GM19351 (cell line): ENCODE results near the gene CLTC.

Experiments used
- ATAC-seq: cut with Tn5 transposase; IDR thresholded peaks from one replicate; pipeline ENCODE4 v1.9.1; 2021; ENCODE audit warnings: mild to moderate bottlenecking, moderate library complexity; ENCODE audit not compliant: unreplicated experiment

Gene CLTC

DNA sequence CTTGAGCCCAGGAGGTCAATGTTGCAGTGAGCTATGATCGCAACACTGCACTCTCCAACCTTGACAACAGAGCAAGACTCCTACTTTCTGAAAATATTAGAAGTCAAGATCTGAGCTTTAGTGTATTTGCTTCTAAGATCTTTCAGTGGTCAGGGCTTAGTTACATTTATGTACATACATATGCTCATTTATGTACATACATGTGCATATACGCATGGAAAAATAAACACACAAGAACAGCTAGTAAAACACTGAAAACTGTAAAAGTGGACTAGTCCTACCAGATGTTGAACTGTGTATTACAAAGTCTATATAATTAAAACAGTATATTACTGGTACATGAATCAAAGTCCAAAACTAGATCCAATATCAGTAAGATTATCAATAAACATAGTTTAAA, 59.2 kb downstream of the CLTC start:
- no peak for ATAC-seq

DNA sequence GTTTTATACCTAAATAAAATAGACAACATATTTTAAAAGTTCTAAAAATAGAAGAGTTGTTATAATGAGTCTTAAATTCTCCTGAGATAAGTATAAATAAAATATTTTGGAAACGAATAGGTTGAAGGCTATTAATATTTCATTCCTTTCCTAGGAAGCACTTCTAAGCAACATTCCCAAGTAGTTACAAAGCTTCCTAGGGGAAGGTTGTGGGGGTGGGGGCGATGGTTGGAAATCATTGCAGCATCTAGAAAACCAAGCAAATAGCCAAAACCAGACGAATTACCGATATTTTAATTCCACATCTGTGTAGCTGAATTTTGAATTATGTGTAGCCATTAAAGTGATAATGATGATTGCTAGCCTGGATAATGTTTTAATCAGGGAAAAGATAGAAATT, 60.6 kb downstream of the CLTC start:
- ATAC-seq, result no peak

DNA sequence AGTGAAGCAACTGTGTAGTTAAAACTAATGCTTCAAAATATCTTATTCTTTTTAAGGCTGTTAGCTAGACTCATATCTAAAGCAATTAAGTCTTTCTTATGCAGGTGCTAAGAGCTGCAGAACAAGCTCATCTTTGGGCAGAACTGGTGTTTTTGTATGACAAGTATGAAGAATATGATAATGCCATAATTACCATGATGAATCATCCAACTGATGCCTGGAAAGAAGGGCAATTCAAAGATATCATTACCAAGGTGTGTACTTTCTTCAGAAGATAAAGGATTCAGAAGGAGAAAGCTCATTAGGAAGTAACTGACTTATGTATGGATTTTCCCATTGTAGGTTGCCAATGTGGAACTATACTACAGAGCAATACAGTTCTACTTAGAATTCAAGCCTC, 63.6 kb downstream of the CLTC start:
- no peak for ATAC-seq

DNA sequence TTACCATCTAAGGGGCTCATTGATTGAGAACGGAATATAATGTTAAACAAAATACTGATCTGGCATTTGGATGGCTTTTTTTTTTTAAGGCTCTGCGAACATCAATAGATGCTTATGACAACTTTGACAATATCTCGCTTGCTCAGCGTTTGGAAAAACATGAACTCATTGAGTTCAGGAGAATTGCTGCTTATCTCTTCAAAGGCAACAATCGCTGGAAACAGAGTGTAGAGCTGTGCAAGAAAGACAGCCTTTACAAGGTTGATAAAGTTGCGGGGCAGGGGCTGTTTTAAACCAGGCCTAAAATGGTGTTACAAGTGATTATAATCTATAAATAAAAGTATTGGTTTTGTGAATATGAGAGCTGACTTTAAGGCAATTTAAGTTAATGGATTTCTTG, 65.3 kb downstream of the CLTC start:
- no peak for ATAC-seq

DNA sequence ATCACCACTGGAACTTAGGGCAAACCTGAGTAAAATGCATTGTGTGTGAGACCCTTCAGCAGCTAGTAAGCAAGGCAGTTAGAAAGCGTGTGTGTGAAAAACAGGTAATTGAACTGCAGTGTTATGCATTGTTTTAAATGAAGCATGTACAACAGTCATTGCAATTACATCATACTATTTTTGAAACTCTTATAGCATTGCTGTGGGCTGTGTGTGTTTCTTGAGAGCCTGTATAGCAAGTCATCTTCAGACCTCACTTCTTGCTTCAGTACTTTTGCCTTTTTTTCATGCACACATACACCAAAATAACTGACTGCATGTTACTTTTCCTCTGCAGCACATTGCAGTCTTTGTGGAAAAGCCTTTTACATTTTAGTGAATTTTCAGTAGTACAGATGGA, 68.3 kb downstream of the CLTC start:
- ATAC-seq, result no peak

DNA sequence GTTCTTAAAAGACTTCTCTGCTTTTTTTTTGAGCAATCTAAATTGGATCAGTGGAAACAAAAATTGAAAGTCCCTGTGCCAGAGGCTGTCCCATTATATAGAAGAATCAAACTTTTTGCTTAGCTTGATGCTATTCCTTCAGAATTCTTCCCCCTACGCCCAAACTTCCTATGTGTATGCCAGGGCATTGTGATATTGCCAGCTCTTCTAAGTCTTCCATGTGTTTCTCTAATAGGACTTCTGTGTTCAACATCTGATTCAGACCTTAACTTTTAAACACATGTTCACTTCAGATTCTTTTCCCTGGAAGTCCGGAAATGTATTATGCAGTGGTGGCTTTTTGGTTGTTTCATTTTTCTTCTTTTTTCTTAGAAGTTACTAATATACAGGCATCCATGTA, 68.8 kb downstream of the CLTC start:
- ATAC-seq, result no peak

DNA sequence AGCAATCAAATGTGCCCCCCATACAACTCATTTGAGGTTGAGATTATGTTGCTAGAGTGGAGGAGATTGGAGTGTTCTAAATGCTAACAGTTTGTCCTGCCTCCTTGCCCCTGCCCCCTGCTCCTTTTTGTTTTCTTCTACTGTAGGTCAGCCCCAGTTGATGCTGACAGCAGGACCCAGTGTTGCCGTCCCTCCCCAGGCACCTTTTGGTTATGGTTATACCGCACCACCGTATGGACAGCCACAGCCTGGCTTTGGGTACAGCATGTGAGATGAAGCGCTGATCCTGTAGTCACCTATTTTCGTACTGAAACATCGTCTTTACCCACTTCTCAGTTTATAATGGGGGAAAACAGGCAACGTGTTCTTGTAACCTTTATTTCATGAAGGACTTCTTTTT, 73.9 kb downstream of the CLTC start:
- no peak for ATAC-seq

DNA sequence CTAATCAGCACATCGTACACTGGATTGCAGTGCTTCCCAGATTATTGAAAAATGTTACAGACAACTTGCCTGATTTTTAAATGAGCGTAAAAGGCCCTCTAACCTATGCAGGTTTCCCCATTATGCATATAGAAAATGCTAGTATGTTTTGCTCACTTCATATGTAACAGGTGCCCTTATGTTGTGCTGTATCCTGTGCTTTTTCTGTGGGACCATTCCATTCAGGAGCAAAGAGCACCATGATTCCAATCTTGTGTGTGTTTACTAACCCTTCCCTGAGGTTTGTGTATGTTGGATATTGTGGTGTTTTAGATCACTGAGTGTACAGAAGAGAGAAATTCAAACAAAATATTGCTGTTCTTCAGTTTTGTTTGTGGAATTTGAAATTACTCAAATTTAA, 74.6 kb downstream of the CLTC start:
- no peak for ATAC-seq

DNA sequence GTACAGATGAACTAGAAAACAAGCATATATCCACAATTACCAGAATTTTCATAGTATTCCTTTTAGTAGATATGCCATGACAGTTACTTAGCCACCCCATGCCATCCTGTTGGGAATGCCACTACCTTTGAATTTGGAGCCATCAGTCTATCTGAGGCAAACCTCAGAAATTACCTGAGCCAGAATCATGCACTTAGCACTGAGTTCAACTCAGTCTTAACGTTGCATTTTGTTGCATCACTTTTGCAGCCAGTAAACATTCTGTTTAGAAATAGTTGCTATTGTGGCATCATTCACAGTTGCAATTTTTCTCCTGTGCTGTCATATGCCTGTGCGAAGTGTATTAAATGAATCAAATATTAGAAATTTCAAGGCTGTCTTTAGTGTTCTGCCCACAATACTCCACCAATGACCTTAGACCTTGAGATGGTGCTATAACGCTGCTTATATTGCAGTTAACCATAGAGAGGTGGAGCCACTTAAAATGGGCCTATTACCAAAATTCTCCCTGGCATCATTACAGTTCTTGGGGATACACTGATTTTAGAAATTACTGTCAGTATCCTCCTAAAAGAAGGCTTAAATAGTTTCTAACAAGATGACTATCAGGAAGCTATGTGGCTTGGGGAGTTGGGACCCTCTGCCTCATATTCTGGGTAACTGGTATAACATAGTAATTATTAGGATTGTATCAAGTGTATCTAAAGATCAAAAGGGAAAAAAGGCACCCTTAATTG, 76.4 kb downstream of the CLTC start:
- no peak for ATAC-seq

DNA sequence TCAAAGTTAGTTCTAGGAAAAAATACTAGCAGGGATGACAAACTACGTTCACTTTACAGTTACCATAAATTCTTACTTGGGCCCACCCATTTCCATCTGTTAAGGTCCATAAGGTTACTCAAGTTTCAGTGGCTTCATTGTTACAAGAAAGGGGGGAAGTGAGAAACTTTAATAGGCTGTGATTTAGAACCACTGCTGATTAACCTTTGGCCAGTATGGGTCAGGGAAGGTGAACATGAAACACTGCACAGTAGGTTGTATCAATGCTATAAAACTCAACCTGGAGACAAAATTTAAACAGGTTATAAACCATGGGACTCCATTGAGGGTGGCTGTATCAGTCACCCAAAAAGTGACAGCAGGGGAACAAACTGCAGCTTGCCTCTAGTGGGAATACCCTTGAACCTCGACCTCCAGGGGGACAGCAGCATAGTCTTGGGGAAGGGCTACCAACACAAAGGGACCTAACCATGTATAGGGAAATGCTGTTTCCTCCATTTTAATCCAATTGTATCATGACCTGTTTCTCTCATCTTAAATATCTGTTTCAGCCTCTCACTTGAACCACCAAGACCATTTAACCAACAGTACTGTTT, 77.1 kb downstream of the CLTC start:
- no peak for ATAC-seq

DNA sequence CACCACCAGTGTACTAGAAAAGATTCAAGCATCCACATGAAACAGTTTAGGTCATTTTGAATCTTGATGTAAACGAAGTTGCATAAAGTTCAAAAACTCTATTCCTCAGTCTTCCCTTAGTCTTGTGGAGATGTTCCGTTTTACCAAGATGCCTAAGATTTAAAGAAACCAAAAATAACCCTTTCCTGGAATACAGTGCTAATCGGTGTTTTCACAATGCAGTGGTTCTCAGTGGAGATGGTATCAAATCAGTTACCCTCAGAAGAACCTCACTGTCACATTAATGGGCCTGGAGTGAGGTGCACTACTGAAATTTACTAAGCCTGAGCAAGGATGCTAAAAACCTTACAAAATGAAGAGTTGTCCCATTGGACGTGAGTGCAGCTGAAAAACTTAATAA, 78.4 kb downstream of the CLTC start:
- ATAC-seq, result no peak

DNA sequence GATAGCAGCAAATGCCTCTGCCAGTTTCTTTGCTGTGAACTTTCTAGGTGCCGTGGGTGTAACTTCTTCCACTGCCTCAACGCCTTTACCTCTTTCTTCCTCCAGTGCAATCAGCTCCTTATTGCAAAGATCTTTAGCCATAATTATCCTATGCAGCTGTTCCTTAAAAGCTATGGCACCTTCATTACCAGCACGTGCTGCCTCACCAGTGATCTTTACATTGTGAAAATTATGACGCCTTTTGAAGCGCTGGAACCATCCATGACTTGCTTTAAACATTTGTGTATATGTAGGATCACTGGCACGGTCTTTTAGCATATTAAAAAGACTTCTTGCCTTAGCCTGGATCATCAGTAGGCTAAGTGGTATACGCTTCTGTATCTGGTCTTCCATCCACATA, 79.5 kb downstream of the CLTC start:
- no peak for ATAC-seq

DNA sequence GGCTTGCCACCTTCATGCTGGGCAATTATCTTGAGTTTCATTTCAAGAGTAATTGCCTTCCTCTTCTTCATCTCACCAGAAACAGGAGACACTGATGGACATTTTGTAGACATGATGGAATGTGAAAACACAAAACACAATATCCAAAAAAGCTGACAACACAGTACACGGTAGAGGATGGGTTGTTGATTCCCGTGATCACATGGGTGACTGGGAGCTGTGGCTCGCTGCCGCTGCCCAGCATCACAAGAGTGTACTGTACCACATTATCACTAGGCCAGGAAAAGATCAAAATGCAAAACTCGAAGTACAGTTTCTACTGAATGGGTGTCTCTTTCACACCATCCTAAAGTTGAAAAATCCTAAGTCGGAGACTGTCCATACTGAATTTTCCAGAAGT, 80.1 kb downstream of the CLTC start:
- ATAC-seq, result no peak

DNA sequence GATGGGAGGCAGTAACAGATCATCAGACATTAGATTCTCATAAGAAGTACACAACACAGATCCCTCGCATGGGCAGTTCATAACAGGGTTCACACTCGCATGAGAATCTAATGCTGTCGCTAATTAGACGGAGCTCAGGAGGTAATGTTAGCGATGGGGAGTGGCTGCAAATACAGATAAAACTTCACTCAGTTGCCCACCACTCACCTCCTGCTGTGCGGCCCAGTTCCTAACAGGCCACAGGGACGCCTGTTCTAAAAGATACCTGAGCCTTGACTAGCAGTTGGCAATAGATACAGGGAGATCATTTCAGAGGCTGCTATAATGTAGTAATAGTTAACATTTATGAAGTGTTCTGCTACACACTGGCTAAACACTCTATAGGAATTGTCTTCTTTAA, 82.6 kb downstream of the CLTC start:
- ATAC-seq, result no peak

DNA sequence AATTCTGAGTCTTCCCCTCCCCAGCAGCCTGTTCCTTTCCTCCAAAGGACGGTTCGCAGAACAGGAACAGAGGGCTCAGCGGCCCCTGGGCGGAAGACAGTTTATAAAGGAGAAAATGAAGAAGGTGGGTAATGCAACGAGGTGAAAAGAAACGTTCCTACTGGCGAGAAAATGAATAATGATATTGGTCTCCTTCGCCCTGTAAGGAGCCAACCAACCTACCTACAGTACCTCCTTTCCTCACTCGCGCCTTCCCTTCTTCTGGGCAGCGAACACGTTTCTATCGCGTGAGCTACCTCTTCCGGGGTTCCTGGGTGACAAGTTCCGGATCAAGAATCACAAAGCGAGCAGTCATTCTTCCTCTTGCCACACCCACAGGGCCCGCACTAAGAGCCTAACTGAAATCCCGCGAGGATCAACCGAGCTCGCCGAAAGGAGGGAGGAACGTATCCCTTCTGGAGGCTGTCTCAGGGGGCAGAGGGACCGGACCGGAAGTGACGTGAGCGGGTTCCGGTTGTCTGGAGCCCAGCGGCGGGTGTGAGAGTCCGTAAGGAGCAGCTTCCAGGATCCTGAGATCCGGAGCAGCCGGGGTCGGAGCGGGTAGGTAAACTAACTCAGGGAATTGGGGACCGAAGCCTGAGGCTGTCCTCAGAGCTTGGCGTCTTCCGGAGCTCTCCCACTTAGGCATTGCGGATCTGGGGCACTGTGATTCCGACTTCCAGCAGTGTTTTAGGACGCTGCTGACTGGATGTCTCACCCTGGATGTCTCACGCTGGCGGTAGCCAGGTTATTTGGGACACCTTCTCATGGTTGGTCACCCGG, 87.7 kb downstream of the CLTC start, which contains the start of the genes PTRH2 and VMP1:
TSS of gene PTRH2 (minus strand) at position 282 of the 822 bp plus-strand sequence. CDS start 9,452 bp downstream, outside the sequence.
TSS of gene VMP1 (plus strand) at position 506 of the 822 bp plus-strand sequence. CDS start 23,793 bp downstream, outside the sequence.
- peak; percentile 95 for ATAC-seq

DNA sequence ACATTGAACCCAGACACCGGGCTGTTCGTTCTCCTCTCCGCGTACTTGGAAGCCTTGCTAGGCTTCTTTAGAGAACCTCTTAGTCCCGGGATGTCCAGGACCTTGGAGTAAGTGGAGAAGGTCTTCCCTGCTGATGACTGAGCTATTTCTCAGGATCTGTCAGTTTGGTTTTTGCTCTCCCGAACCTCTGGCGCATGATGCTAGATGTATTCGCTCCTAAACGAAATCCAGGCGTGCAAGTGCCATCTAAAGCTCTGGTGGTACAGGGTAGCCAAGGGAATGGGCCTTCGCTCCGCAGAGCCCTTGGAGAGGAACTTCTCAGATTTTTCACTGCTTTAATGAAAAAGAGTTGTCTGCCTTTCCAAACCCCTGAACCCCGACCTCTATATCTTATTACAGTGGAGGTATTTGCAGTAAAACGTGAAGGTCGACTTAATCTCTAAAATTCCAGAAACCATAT, 88.3 kb downstream of the CLTC start:
- ATAC-seq, result no peak

DNA sequence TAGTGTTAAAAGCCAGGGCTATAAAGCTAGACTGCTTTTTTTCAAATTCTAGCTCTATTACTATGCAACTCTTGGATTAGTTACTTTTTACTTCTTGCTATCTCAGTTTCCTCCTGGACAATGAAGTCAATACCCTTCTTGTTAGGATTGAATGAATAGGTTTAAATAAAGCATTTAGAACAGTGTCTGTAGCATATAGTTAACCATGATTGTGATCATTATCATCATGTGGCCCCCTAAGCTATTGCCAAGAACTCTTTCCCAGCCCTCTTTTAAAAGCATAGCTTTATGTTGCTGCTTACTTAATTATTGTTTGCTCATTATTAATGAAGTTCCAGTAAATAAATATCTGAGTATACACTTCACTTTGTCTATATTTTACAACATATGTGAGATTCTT, 92.2 kb downstream of the CLTC start:
- ATAC-seq, result no peak

DNA sequence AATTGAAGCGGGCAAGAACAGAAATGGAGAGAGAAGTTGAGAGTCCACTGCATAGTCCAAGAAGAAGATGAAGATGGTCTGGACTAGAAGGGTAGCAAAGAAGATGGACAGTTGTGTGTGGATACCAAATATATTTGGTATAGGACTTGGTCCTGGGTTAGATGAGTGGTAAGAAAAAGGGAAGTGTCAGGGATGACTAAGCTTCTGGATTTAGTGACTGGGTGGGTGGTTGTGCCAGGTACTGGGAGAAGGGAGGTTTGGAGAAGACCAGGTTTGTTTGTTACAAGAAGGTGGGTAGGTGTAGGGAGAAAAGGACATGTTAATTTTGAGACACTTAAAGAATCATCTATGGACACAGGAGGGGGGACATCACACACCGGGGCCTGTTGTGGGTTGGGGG, 93.2 kb downstream of the CLTC start:
- ATAC-seq, result no peak

DNA sequence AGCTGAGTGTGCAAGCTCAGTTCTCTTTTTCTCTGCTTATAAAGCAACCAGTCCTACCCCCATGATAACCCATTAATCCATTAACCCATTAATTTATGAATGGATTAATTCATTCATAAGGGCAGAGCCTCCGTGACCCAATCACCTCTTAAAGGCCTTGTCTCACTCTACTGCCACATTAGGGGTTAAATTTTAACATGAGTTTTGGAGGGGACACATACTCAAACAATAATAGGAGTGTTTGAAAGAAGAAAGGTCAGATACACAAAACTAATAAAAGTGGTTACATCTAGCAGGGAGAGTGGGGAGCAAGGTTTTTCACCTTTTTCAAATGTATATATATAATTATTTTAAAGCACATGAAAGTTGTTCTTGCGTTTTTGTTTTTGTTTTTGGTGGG, 94.6 kb downstream of the CLTC start:
- ATAC-seq, result no peak

DNA sequence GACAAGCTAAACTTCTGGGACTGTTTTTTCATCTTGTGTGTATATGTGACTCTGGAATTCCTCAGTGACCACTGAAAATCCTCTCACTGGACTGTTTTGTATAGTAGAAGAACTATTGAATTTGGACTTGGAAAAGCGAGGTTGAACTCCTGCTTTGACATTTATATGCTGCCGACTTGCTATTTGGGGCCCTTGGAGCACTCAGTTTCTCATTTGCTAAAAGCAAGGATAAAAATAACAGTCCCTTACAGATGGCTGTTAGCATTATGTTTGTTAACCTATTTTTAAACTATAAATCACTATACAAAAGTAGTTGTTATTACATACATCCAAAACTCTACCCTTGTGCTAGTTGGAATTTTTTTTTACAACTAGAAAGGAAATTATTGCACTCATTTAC, 96.7 kb downstream of the CLTC start:
- ATAC-seq, result no peak

DNA sequence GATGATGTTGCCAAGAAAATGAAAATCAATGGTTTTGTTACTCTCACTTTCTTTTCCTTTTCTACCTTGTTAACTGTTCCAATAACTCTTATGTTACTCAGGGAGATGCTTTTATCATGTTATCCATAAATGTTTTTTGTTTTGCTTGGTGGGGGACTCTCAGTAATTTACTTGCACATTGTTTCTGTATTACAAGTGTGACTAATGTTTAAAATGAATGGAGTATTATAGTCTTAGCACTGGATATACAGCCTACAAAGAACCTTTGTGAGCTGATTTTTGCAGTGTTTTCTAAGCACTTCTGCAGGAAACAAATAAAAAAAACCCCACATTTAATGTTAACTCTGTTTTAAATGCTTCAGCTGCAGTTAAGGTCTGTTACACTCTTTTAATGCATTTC, 99.8 kb downstream of the CLTC start:
- no peak for ATAC-seq

DNA sequence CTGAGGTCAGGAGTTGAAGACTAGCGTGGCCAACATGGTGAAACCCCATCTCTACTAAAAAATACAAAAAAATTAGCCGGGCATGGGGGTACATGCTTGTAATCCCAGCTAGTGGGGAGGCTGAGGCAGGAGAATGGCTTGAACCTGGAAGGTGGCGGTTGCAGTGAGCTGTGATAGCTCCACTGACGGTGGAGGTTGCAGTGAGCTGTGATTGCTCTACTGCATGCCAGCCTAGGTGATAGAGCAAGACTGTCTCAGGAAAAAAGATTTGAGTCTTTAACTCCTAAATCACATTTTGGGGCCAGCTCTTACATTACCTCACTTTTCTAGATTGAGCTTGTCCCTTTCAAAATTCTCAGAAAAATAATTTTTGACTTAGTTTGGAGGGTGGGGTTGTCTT, 102.9 kb downstream of the CLTC start:
- no peak for ATAC-seq
